ENCODE data around the gene ADARB2.

The ADARB2 gene

DNA sequence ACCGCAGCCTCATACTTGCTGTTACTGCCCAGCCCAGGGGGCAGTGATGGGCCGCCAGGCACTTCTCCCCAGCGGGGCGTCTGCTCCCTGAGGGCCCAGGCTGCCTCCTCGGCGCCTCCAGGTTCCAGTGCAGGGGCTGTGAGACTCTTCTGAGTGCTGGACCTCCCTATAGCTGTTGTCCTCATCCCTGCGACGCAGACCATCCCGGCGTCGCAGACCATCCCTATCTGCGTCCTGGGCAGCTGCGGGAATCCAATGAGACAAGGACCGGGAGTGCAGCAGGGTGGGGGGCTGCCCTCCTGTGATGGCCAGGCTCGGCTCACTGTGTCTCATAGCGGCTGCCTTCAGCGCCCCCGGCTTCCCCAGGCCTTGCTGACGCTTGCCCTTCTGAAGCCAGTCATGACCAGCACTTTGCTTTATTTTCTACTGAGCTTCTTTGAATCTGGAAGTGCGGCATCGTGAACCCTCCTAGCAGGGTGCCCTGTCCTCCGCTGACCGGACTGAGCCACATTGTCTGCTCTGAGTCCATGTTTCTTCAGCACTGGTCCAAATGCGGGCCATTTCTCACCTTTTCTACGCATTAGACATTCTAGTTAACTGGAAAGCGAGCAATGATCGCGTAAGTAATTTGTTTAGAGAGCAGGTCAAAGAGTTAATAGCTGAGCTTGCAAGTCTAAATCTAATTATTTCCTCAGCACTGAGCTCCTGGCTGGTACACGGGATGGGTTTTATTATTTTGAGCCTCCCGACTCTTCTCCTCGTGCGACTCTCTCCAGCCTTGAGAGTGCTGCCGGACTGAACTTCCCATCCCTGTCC is 341.6 kb downstream of the ADARB2 start:
- DNase-seq (ENCODE audit: low read depth): no peak

DNA sequence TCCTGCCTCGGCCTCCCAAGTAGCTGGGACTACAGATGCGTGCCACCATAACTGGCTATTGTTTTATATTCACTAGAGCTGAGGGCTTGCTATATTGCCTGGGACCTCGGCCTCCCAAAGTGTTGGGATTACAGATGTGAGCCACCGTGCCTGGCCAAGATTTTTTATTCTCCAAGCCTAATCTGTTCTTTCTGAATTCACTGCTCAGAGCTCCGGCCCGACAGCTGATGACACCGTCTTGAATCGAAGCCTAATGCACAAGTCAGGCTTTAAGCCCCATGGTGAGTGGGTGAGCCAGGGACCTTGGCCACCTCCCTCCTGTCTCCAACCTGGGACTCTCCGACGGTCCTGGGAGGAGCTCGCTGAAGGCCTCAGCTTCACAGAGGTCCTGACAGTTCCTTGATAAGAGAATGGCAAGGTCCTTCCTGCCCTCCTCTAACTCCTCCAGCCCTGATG is 342.3 kb downstream of the ADARB2 start:
- no peak for DNase-seq (ENCODE audit: low read depth)

DNA sequence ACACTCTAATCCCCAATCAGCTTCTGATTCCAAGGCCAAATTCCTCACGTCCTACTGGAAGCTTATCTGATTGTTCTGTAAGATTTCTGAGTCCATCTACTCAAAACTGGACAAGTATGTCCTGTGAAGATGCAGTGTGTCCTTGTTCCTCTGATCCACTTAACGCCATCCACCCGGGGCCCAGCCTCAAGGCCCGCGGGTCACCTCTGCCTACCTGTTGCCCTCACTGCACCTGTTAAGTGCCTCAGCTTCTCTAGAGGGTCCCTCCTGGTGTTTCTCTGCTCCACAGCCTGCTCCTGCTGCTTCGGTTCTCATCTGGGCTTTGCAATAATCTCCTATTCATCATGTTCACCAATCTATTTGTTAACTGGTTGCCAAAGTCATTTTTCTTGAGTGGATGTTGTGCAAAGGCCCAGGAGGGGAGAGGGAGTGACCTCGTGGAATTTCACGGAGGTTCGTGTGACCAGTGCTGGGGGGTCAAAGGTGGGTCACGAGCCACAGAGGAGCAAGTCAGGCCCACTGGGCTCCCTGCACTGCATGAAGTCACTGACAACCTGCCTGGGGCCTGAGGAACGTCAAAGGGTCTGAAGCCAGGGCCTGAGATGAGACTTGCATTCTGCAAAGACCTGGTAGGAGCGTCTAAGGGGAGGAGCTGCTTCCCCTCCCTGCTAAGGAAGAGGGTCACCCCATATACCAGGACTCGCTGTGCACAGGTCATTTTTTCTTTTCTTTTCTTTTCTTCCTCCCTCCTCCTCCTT is 343.0 kb downstream of the ADARB2 start:
- no peak for DNase-seq (ENCODE audit: low read depth)

DNA sequence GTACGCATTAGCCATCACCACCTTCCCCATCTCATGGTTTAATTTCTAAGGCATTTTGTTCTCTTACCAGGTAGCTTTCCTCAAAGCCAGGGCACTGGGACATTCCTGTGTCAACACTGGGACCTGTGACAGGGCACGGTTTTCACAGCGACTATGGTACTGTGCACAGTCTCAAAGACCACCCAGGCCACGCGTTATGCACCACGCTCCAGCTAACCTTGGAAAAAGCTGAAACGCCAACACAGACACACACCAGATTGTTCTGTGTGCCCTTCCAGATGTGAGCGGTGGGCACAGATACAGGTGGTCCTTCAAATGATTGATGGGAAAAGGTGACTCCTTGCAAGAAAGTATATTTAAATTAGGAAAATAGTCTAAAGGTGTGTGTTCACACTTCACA is 343.8 kb downstream of the ADARB2 start:
- no peak for DNase-seq (ENCODE audit: low read depth)

DNA sequence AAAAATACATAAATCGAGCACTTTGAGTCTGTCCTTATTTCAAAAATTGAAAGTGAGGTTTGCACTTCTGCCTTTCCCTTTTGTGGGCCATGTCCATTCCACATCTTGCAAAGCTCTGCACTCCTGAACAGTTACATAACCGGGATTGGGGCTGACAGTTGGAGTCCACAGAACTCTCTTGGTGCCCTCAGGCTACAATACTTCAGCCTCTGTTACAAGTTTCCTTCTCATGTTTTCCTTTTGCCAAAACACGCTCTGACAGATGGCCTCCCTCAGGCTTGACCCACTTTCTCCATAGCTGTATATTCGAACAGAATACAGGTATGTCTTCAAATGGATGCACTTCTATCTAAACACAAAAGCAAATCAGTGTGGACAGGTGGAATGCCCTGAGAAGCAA is 345.2 kb downstream of the ADARB2 start:
- DNase-seq (ENCODE audit: low read depth): no peak

DNA sequence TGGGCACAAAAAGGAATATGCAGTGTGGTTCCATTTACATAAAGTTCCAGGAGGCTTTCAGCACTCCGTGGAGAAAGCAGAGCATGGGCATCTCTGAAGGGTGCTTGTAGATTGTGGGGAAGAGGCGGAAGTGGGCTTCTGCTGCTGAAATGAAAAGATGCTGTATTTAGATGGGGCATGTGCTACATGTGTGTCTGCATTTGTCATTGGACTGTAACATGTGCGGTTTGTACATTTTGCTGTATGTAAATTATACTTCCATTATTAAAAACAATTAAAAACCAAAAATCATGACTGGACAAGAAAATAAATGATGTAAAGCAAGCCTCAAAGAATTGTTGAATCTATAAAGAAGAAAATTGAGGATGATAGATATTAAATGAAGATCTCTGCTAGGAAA is 347.1 kb downstream of the ADARB2 start:
- no peak for DNase-seq (ENCODE audit: low read depth)

DNA sequence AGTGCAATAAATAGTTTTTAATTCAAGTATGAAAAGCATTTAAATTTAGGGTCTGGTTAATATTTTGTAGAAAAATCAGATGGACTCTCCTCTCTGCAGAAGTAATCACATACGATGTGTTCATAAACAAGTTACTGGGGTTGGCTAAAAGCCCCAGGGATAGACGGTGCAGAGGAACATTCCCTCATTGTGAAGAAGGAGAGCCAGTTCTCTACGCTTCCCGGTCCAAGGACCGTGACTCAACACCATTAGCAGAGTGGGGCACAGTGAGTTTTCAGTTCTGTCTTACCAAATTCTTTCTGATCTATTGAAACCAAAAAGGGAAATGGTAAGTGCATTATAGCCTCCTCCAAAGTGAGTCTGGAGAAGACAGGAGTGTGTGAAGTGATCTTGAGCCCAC is 353.3 kb downstream of the ADARB2 start:
- no peak for DNase-seq (ENCODE audit: low read depth)

DNA sequence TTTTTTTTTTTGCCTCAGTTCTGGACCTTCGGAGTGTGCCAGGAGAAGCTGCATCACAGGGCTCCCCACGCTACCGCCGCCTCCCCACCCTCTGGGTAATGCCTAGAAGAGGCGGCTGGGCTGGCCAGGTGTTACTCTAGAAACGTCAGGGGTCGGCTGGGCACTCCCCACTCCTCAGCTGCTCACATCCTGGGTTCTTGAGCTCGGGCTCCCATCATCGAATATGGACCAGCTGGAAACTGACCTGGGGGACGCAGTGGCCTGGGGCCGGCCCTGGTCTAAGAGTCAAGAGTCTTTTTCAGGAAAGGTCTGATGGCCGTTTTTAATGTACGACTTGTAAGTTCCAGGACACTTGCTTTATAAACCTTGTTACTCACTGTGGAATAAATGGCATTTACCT is 354.6 kb downstream of the ADARB2 start:
- no peak for DNase-seq (ENCODE audit: low read depth)

DNA sequence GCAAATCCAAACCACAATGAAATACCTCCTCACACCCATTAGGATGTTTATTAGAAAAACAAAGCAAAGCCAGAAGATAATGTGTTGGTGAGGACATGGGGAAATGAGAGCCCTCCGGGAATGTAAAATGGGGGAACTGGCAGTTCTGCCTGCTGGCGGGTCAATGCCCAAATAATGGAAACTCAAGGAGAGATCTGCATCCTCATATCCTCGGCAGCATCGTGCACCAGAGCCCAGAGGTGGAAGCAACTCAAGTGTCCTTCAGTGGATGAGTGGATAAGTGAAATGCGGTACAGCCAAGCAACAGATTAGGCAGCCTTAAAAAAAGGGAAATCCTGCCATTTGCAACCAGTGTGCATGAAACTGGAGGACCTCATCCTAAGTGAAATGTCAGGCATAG is 356.0 kb downstream of the ADARB2 start:
- no peak for DNase-seq (ENCODE audit: low read depth)

DNA sequence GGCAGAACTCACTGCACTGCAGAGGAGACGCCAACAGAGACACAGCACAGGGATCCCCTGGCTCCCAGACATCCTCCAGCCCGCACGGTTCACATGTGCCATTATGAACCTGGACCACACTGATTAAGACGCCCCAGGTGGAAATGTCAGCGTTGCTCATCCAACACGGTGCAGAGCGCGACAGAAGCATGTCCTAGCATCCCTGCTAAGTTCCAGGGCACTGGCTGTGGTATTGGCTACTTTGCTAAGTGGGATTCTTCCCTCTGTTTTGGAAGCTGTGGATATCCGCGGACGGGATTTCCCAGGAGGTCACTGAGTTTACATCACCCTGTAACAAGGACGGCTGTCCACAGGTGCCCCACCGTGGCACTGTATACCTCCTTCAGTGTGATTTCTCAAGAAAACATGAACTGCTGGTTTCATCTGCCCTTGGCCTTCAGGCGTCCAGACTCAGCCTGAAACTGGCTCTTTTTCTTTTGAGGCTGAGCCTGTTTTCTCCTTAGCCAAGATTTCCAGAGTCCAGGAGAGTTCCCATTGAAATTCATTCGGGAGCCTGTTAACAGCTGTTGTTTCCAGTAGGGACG is 357.1 kb downstream of the ADARB2 start:
- DNase-seq (ENCODE audit: low read depth): no peak

DNA sequence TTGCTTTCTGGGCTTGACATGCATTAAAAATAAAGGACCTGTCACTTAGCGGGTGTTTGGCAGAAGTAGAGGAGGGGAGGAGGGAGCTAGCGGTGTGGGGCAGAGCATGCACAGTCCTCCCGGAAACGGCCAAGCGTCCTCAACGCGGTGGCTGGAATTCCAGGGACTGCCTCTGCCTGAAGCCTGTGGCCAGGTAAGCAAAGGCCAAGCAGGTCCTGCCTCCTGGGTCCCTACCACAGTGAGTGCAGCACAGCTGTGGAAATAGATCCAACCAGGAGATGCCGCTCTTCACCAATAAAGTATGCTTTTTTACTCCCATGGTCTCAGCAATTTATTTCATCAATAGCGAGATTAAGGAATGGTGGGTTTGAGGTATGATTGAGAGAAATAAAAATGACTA is 357.7 kb downstream of the ADARB2 start:
- no peak for DNase-seq (ENCODE audit: low read depth)

DNA sequence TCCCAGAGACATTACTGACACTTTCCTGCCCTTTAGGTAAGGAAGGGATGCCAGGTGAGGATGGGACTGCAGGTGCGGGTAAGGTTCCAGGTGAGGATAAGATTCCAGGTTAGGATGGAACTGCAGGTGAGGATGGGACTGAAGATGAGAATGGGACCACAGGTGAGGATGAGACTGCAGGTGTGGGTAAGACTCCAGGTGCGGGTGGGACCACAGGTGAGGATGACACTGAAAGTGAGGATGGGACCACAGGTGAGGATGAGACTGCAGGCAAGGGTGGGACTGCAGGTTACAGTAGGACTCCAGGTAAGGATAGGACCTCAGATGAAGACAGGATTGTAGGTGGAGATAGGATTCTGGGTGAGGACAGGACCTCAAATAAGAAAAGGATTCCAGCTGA is 358.9 kb downstream of the ADARB2 start:
- DNase-seq (ENCODE audit: low read depth): no peak

DNA sequence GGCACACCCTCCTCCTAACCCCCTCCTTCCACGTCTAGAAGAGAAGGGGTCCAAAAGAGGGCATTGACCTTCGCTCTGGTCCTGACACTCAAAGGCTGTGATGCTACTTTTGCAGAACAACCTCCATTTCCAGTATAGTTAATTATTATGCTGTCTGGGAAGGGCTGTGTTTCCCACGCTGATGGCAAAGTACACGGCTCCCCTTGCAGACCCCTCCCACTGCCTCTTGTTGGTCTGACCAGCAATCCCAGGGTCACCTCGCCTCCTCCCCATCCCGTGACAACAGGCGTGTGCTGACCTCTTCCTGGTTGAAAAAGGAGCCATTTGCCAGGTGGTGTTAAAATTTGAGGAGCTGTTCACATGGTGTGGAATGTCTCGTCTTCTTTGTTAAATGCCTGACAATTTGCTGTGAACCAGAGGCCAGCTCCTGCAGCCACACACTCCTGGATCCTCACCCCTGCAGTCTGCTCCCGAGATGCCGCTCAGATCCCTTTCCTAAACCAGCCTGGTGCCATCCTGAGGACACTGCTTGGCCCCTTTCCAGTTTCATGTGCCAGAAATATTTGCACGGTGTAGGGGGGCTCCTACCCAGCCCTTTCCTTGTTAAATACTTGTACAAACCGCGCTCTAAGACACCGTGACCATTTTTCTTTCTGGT is 359.5 kb downstream of the ADARB2 start:
- DNase-seq (ENCODE audit: low read depth): no peak

DNA sequence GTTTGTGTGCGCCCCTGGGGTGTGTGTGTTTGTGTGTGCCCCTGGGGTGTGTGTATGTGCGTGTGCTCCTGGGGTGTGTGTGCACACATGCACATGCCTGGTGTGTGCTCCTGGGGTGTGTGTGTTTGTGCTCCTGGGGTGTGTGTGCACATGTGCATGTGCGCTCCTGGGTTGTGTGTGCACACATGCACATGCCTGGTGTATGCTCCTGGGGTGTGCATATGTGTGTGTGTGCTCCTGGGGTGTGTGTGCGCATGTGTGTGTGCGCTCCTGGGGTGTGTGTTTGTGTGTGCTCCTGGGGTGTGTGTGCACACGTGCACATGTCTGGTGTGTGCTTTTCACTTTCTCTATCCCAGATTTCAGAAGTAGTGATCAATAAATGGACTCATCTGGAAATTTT is 360.1 kb downstream of the ADARB2 start:
- no peak for DNase-seq (ENCODE audit: low read depth)

DNA sequence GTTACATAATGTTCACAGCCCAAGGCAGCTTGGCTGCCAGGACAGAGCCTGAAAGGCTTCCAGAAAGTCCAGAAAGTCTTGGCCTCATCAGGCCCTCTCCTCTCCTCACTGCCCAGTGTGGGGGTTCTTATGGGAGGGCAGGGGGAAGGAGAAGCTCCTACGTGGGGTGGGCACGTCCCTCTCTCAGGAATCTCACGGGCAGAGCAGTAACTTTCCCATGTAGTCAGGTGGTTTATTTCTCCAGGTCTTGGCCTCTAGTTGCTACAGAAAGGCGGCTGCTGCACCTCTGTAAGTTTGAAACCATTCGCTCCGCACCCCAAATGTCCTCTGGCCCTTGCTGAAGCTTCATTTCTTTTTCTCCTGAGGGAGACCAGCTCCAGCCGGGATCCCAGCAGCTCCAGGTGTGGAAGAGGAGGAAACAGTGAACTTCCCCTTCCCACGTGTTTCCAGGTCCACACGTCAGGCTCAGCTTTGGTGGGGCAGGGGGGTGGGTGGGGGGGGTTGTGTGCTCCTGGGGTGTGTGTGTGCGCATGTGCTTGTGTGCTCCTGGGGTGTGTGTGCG is 360.9 kb downstream of the ADARB2 start:
- DNase-seq (ENCODE audit: low read depth): no peak

DNA sequence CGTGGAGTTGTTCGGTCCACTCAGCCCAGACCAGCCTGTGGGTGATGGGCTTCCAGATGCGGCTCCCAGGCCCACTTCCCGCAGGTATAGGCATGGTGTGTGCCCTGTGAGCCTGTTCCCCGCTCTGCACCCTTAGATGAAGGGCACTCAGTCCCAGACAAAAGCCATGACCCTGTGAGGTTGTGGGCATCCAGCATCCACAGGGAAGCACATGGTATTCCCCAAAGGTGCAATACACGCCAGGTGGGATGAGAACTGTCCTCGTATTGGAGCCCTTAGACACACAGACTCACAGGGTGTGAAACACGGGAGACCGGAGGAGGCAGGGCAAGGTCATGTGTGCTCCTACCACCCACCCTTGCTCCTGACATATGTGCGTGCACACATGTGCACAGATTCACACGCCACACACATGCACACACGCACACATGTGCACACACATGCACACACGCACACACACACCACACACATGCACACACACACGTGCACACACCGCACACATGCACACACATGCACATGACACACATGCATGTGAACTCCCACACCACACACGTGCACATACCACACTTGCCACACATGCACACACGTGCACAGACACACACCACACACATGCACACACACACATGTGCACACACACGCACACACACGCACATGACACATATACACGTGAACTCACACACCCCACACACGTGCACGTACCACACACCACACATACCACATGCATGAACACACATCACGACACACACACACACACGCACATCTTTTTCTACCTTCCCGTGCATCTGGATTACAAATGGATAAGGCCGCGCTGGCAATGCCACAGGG is 361.8 kb downstream of the ADARB2 start:
- DNase-seq (ENCODE audit: low read depth): no peak

DNA sequence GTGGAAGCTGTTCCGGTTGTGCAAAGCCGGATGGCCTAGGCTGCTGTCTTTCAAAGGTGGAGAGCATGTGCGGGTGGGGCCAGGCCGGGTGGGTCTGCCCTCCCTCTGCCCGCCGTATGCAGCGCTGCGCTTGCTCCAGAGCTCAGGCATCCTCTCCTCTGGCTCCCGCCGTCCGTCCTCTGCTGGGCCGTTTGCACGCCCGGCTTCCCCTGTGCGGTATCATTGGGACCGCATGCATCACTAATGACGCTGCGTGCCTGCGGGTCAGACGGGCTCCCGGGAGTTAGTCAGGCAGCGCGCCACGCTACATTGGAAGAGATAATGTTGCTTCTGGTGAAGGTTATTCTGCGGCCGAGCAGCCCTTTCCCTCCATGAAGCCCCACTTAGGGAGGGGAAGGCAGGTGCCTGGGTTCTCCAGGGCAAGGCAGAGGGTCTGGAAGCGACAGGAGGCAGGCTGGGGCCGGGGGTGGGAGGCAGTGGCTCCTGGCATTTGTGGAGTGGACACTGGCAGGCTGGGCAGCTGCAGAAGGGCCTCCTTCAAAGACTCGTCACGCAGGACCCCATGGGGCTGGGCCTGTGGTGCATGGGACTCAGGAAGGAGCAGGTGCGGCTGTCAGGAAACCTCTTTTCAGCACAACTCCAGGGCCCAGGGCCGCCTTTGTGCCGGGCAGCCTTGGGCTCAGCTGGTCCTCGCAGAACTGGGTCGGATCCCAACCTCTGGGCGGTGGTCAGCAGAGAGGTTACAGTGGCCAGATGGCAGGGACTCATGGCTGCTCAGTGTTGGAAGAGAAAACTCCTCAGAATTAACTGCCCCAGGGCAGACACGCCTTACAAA is 362.6 kb downstream of the ADARB2 start:
- DNase-seq (ENCODE audit: low read depth): no peak

DNA sequence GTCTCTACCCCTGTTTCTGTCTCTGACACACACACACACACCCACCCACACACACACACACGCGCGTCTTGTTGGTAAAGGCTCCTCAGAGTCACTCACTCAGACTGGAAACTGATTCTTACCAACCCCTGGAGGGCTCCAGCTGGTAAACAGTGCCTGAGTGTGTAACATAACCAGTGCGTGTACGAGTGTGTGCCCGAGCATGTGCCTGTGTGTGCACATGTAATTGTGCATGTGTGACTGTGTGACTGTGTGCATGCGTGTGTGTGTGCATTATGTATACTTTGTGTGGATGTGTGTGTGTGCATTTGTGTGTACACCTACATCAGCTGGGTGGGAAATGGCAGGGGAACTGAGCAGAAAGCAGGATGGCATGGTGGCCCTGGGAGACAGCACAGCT is 364.0 kb downstream of the ADARB2 start:
- DNase-seq (ENCODE audit: low read depth): no peak

DNA sequence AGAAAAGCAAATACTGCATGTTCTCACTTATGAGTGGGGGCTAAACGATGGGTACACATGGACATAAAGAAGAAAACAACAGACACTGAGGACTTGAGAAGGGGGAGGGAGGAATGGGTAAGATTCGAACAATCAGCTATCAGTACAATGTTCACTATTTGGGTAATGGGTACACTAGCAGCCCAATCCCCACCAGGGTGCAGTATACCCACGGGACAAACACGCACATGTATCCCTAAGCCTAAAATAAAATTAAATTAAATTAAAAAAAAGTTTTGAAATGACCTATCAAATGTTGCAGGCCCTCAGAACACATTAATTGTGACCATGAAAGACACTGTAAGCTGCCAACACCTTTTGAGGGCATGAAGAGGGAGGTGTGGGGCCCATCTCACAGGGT is 365.1 kb downstream of the ADARB2 start:
- DNase-seq (ENCODE audit: low read depth): peak; percentile 5

DNA sequence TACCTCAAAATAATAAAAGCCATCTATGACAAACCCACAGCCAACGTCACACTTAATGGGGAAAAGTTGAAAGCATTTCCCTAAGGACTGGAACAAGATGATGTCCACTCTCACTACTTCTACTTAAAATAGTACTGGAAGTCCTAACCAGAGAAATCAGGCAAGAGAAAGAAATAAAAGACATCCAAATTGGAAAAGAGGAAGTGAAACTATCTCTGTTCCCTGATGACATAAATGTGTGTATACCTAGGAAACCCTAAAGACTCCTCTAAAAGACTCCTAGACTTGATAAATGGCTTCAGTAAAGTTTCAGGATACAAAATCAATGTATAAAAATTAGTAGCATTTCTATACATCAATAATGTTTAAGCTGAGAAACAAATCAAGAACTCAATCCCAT is 367.0 kb downstream of the ADARB2 start:
- no peak for DNase-seq (ENCODE audit: low read depth)

DNA sequence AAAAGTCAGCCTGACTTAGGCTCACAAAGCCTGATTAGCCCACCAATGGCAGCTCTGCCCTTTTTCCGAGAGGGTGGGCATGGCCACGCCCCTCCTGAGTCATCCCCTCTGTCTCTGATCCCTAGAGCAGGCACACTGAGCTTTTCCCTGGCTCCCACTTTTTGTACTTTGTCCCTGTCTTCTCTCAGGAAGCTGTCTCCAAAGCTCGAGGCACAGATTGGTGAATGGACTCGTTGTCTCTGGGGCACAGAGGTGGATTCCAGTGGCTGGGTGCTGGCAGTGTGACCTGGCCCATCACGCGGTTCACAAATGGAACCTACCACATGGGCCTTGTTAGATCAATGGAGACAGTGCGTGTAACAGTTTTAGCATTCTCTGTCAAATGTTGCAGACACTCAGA is 367.7 kb downstream of the ADARB2 start:
- no peak for DNase-seq (ENCODE audit: low read depth)
